ENCODE results near the gene ATRNL1.
A peak's percentile ranks its signal among the peaks of the same experiment; 100 is the strongest.

Gene ATRNL1

DNA sequence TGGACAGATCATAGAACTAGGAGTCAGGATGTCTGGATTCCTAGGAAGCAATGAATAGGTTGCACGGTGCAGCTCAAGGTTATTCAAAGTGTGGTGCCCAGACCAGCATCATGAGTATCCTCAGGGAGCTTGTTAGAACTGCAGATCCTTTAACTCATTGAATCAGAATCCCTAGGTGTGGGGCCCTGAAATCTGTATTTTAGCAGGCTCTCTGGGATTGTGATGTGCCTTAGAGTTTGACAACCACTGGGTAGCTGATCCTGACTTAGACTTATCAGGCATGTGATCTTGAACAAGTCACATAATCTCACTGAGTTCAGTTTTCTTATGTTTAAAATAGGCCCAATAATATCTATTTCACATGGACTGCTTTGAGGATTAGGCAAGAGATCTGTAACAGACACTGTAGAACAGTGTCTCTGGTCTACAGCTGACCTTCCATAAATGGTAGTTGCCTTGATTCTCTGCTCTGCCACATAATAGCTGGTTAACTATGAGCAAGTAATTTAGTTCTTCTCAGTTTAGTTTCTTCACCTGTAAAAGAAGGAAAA, 46.4 kb upstream of the ATRNL1 start:
- no peaks in the 10 kb centered on the region for H3K9me3 ChIP-seq (replicated peaks in 1 of 2; ENCODE audit: control insufficient read depth in 2 of 2, insufficient read depth in 1 of 2, low read depth in 1 of 2, low read length in 2 of 2)
- no CpG with 5 or more reads among the region's 1 CpG for WGBS, 2 donors (ENCODE audit: extremely low coverage in 2 of 2, insufficient read length in 2 of 2, insufficient replicate concordance in 1 of 2)
- H2BK15ac ChIP-seq (ENCODE audit: low read length), result no peak overlapping the region

DNA sequence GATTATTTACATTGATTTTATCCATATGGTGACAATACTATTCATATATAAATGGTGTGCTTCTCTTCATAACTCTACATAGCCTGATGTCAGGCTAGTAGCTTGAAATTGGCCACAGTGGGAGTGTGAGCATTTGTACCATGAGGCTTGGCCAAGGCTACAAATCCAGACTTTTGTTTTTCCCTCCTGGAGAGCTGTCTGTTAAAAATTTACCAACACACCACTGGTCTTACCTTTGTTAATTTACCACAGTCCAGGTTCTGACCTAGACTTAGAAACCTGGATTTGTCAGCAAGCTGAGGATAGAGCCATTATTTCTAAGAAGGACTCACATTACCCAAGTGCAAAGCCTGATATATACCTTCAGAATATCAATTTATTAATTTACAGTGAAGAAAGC, 45.5 kb upstream of the ATRNL1 start:
- H4K8ac ChIP-seq (ENCODE audit: low read depth, low read length), result no peak overlapping the region
- H3K27me3 ChIP-seq (ENCODE audit: control insufficient read depth in 3 of 3, insufficient read depth in 3 of 3, low read depth in 1 of 3, low read length in 3 of 3), result no peaks in the 10 kb centered on the region
- no peaks in the 10 kb centered on the region for H3K36me3 ChIP-seq (replicated peaks in 1 of 2; ENCODE audit: control insufficient read depth in 2 of 2, insufficient read depth in 2 of 2, low read length in 2 of 2)
- H2BK12ac ChIP-seq (ENCODE audit: low read length), result no peak overlapping the region
- no peak for DNase-seq (ENCODE audit: low spot score)
- no peaks in the 10 kb centered on the region for H3K9me3 ChIP-seq (replicated peaks in 1 of 2; ENCODE audit: control insufficient read depth in 2 of 2, insufficient read depth in 1 of 2, low read depth in 1 of 2, low read length in 2 of 2)
- no peak overlapping the region for H3K9ac ChIP-seq (ENCODE audit: low read depth, low read length, poor library complexity)
- no peak overlapping the region for H3K23ac ChIP-seq (ENCODE audit: low read depth, low read length, poor library complexity)
- no peak overlapping the region for H3K27ac ChIP-seq (replicated peaks; ENCODE audit: low read length)
- H3K4me2 ChIP-seq (ENCODE audit: insufficient read depth, low read length, poor library complexity, severe bottlenecking), result no peak overlapping the region
- no peak overlapping the region for H2AK5ac ChIP-seq (ENCODE audit: low read depth, low read length)
- no peak overlapping the region for H2BK15ac ChIP-seq (ENCODE audit: low read length)
- H3K18ac ChIP-seq (ENCODE audit: low read length), result no peak overlapping the region
- H3K79me1 ChIP-seq (ENCODE audit: low read depth, low read length), result no peaks in the 10 kb centered on the region
- no peak overlapping the region for H4K91ac ChIP-seq (ENCODE audit: low read depth, low read length, poor library complexity)
- no peak overlapping the region for H3K14ac ChIP-seq (ENCODE audit: low read length)
- no peak overlapping the region for H2BK5ac ChIP-seq (ENCODE audit: low read length)
- peaks cover 3 to 8% of the 10 kb centered on the region in 2 donors for H3K4me1 ChIP-seq (ENCODE audit: control insufficient read depth in 2 of 2, insufficient read depth in 1 of 2, low read depth in 1 of 2, low read length in 2 of 2)
- H3K4ac ChIP-seq (ENCODE audit: low read length), result no peak overlapping the region
- no peak overlapping the region for H2AFZ ChIP-seq (ENCODE audit: low read length)
- no peak overlapping the region for H3K4me3 ChIP-seq (ENCODE audit: low read length in 2 of 2)
- no peak overlapping the region for H2BK120ac ChIP-seq (ENCODE audit: low read depth, low read length)

More for the DNA sequence above, 46.4 kb upstream of the ATRNL1 start:
- Histone ChIP-seq H3K4me1 (ENCODE audit: control insufficient read depth in 2 of 2, insufficient read depth in 1 of 2, low read depth in 1 of 2, low read length in 2 of 2) (peaks cover 3 to 6% of the 10 kb centered on the region in 2 donors), H2BK5ac (ENCODE audit: low read length) (no peak overlapping the region), H3K4ac (ENCODE audit: low read length) (no peak overlapping the region), H2BK120ac (ENCODE audit: low read depth, low read length) (no peak overlapping the region), H3K36me3 (replicated peaks in 1 of 2; ENCODE audit: control insufficient read depth in 2 of 2, insufficient read depth in 2 of 2, low read length in 2 of 2) (no peaks in the 10 kb centered on the region), H4K8ac (ENCODE audit: low read depth, low read length) (no peak overlapping the region), H4K91ac (ENCODE audit: low read depth, low read length, poor library complexity) (no peak overlapping the region), H3K9ac (ENCODE audit: low read depth, low read length, poor library complexity) (no peak overlapping the region), H3K27ac (replicated peaks; ENCODE audit: low read length) (no peak overlapping the region), H2BK12ac (ENCODE audit: low read length) (no peak overlapping the region), H3K27me3 (ENCODE audit: control insufficient read depth in 3 of 3, insufficient read depth in 3 of 3, low read depth in 1 of 3, low read length in 3 of 3) (no peaks in the 10 kb centered on the region), H3K4me3 (ENCODE audit: low read length in 2 of 2) (no peak overlapping the region), H2AK5ac (ENCODE audit: low read depth, low read length) (no peak overlapping the region), H3K18ac (ENCODE audit: low read length) (no peak overlapping the region), H3K4me2 (ENCODE audit: insufficient read depth, low read length, poor library complexity, severe bottlenecking) (no peak overlapping the region), H2AFZ (ENCODE audit: low read length) (no peak overlapping the region), H3K23ac (ENCODE audit: low read depth, low read length, poor library complexity) (no peak overlapping the region), H3K14ac (ENCODE audit: low read length) (no peak overlapping the region), H3K79me1 (ENCODE audit: low read depth, low read length) (no peaks in the 10 kb centered on the region)
- no peak for DNase-seq (ENCODE audit: low spot score)

DNA sequence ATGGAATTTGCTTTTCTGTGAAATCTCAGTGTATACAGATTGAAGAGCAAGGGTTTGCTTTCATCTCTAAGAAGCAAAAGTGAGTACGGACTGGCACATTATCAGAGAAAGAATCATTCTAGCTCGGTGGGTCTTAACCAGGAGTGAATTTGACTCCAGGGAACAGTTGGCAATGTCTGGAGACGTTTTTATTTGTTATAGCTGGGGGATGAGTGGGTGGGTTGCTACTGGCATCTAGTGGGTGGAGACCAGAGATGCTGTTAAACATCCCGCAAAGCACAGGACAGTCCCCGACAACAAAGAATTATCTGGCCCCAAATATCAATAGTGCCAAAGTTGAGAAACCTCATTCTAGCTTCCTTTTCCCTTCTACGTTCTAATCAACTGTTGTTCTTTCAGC, 43.8 kb upstream of the ATRNL1 start:
- H3K23ac ChIP-seq (ENCODE audit: low read depth, low read length, poor library complexity), result no peak overlapping the region
- no peaks in the 10 kb centered on the region for H3K27me3 ChIP-seq (ENCODE audit: control insufficient read depth in 3 of 3, insufficient read depth in 3 of 3, low read depth in 1 of 3, low read length in 3 of 3)
- no peak overlapping the region for H4K91ac ChIP-seq (ENCODE audit: low read depth, low read length, poor library complexity)
- H3K18ac ChIP-seq (ENCODE audit: low read length), result no peak overlapping the region
- no peak overlapping the region for H2AK5ac ChIP-seq (ENCODE audit: low read depth, low read length)
- H3K79me1 ChIP-seq (ENCODE audit: low read depth, low read length), result no peaks in the 10 kb centered on the region
- H3K36me3 ChIP-seq (replicated peaks in 1 of 2; ENCODE audit: control insufficient read depth in 2 of 2, insufficient read depth in 2 of 2, low read length in 2 of 2), result no peaks in the 10 kb centered on the region
- DNase-seq (ENCODE audit: low spot score), result no peak
- H3K4ac ChIP-seq (ENCODE audit: low read length), result no peak overlapping the region
- H2AFZ ChIP-seq (ENCODE audit: low read length), result no peak overlapping the region
- no peak overlapping the region for H2BK120ac ChIP-seq (ENCODE audit: low read depth, low read length)
- H3K14ac ChIP-seq (ENCODE audit: low read length), result no peak overlapping the region
- H3K9ac ChIP-seq (ENCODE audit: low read depth, low read length, poor library complexity), result no peak overlapping the region
- H3K4me3 ChIP-seq (ENCODE audit: low read length in 2 of 2), result no peak overlapping the region
- H3K27ac ChIP-seq (replicated peaks; ENCODE audit: low read length), result no peak overlapping the region
- no peak overlapping the region for H4K8ac ChIP-seq (ENCODE audit: low read depth, low read length)
- H2BK12ac ChIP-seq (ENCODE audit: low read length), result no peak overlapping the region
- H2BK5ac ChIP-seq (ENCODE audit: low read length), result no peak overlapping the region
- no peak overlapping the region for H2BK15ac ChIP-seq (ENCODE audit: low read length)
- H3K4me2 ChIP-seq (ENCODE audit: insufficient read depth, low read length, poor library complexity, severe bottlenecking), result no peak overlapping the region
- WGBS, 2 donors (ENCODE audit: extremely low coverage in 2 of 2, insufficient read length in 2 of 2, insufficient replicate concordance in 1 of 2), result no CpG with 5 or more reads among the region's 6 CpGs
- H3K9me3 ChIP-seq (replicated peaks in 1 of 2; ENCODE audit: control insufficient read depth in 2 of 2, insufficient read depth in 1 of 2, low read depth in 1 of 2, low read length in 2 of 2), result no peaks in the 10 kb centered on the region
- peaks cover 3 to 9% of the 10 kb centered on the region in 2 donors for H3K4me1 ChIP-seq (ENCODE audit: control insufficient read depth in 2 of 2, insufficient read depth in 1 of 2, low read depth in 1 of 2, low read length in 2 of 2)

DNA sequence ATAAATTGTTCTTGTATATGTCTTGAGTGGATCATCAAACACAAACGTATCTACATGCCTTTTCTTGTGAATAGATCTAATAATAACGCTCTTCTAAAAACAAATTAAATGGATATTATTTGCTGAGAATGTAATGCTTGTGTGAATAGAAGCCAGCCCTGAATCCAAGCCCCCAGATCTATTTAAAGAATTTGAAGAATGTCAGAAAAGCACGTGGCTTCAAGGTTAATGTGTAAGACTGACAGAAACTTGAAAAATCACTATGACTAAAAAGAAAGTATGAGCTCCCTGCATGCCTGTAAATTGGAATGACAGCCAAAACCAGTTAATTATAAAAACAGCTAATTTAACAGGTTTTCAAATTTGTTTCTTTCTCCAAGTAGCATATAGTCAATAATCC, 43.2 kb upstream of the ATRNL1 start:
- no peak for DNase-seq (ENCODE audit: low spot score)
- no peaks in the 10 kb centered on the region for H3K9me3 ChIP-seq (replicated peaks in 1 of 2; ENCODE audit: control insufficient read depth in 2 of 2, insufficient read depth in 1 of 2, low read depth in 1 of 2, low read length in 2 of 2)
- no peak overlapping the region for H3K9ac ChIP-seq (ENCODE audit: low read depth, low read length, poor library complexity)
- no peak overlapping the region for H2BK120ac ChIP-seq (ENCODE audit: low read depth, low read length)
- H3K4ac ChIP-seq (ENCODE audit: low read length), result no peak overlapping the region
- peaks cover 3 to 9% of the 10 kb centered on the region in 2 donors for H3K4me1 ChIP-seq (ENCODE audit: control insufficient read depth in 2 of 2, insufficient read depth in 1 of 2, low read depth in 1 of 2, low read length in 2 of 2)
- no peak overlapping the region for H3K27ac ChIP-seq (replicated peaks; ENCODE audit: low read length)
- H2BK5ac ChIP-seq (ENCODE audit: low read length), result no peak overlapping the region
- H3K27me3 ChIP-seq (ENCODE audit: control insufficient read depth in 3 of 3, insufficient read depth in 3 of 3, low read depth in 1 of 3, low read length in 3 of 3), result no peaks in the 10 kb centered on the region
- H4K91ac ChIP-seq (ENCODE audit: low read depth, low read length, poor library complexity), result no peak overlapping the region
- peak overlapping the region; percentile 31 for H2AFZ ChIP-seq (ENCODE audit: low read length)
- no peak overlapping the region for H2AK5ac ChIP-seq (ENCODE audit: low read depth, low read length)
- H3K79me1 ChIP-seq (ENCODE audit: low read depth, low read length), result no peaks in the 10 kb centered on the region
- no peak overlapping the region for H3K4me2 ChIP-seq (ENCODE audit: insufficient read depth, low read length, poor library complexity, severe bottlenecking)
- no peak overlapping the region for H3K4me3 ChIP-seq (ENCODE audit: low read length in 2 of 2)
- no peaks in the 10 kb centered on the region for H3K36me3 ChIP-seq (replicated peaks in 1 of 2; ENCODE audit: control insufficient read depth in 2 of 2, insufficient read depth in 2 of 2, low read length in 2 of 2)
- H2BK12ac ChIP-seq (ENCODE audit: low read length), result no peak overlapping the region
- no peak overlapping the region for H3K23ac ChIP-seq (ENCODE audit: low read depth, low read length, poor library complexity)
- no CpG with 5 or more reads among the region's 3 CpGs for WGBS, 2 donors (ENCODE audit: extremely low coverage in 2 of 2, insufficient read length in 2 of 2, insufficient replicate concordance in 1 of 2)
- H2BK15ac ChIP-seq (ENCODE audit: low read length), result no peak overlapping the region
- H3K18ac ChIP-seq (ENCODE audit: low read length), result no peak overlapping the region
- H3K14ac ChIP-seq (ENCODE audit: low read length), result no peak overlapping the region
- no peak overlapping the region for H4K8ac ChIP-seq (ENCODE audit: low read depth, low read length)

Measured in neuronal stem cell (in vitro differentiated cells).